Central memory CD8-positive, alpha-beta T cell (primary cell): ENCODE measurements around the gene CTNND2.
"Not testable (repeated sequence)": the region's sequence is repeated elsewhere in the genome, so short reads cannot be mapped to it uniquely, and the experiment has no call there.

Experiments
- ATAC-seq: fragments of 150-1000 bp; cut with Tn5 transposase; replicated peaks from 2 replicates; pipeline ENCODE4 v1.10.0; 2022; ENCODE audit warnings: mild to moderate bottlenecking, moderate FRiP score, moderate number of reproducible peaks; ENCODE audit not compliant: poor library complexity, severe bottlenecking; ENCODE audit errors: extremely low read depth
- DNase-seq, 2 donors: peaks; one replicate each; pipeline ENCODE4 v3.0.0; 2021; ENCODE audit warnings: low spot score in 2 of 2
- H3K27ac Mint-ChIP-seq: one replicate; pipeline ENCODE4 v1.8.0; 2022; ENCODE audit warnings: low read depth, mild to moderate bottlenecking, moderate library complexity, mixed read lengths
- H3K27me3 Mint-ChIP-seq: one replicate; pipeline ENCODE4 v1.8.0; 2022; ENCODE audit warnings: mixed read lengths
- H3K36me3 Mint-ChIP-seq: one replicate; pipeline ENCODE4 v1.8.0; 2022; ENCODE audit warnings: mild to moderate bottlenecking, moderate library complexity, mixed read lengths; ENCODE audit not compliant: insufficient read depth
- H3K4me1 Mint-ChIP-seq: one replicate; pipeline ENCODE4 v1.8.0; 2022; ENCODE audit warnings: mixed read lengths
- H3K4me3 Mint-ChIP-seq: one replicate; pipeline ENCODE4 v1.8.0; 2022; ENCODE audit warnings: mild to moderate bottlenecking, moderate library complexity, mixed read lengths
- H3K9me3 Mint-ChIP-seq: one replicate; pipeline ENCODE4 v1.8.0; 2022; ENCODE audit warnings: mixed read lengths

The CTNND2 gene

GRCh38 chr5:11076945-11077613 lies 827.2 kb downstream of the CTNND2 start:
- DNase-seq = no peak
- H3K36me3 Mint-ChIP-seq = peaks cover 2% of the 10 kb centered on the region

GRCh38 chr5:11075035-11075805 lies 829.0 kb downstream of the CTNND2 start:
- H3K27me3 Mint-ChIP-seq = peaks cover 11% of the 10 kb centered on the region
- no peak for DNase-seq
- no peak for ATAC-seq
- H3K27ac Mint-ChIP-seq = no peak overlapping the region
- H3K4me1 Mint-ChIP-seq = no peaks in the 10 kb centered on the region
- H3K9me3 Mint-ChIP-seq = peaks cover 7% of the 10 kb centered on the region
- H3K4me3 Mint-ChIP-seq = no peak overlapping the region
- peaks cover 2% of the 10 kb centered on the region for H3K36me3 Mint-ChIP-seq

More at GRCh38 chr5:11076945-11077613, 827.2 kb downstream of the CTNND2 start:
- H3K27ac Mint-ChIP-seq = no peak overlapping the region
- no peaks in the 10 kb centered on the region for H3K4me1 Mint-ChIP-seq
- no peaks in the 10 kb centered on the region for H3K9me3 Mint-ChIP-seq
- H3K4me3 Mint-ChIP-seq = no peak overlapping the region
- no peak for ATAC-seq
- peaks cover 11% of the 10 kb centered on the region for H3K27me3 Mint-ChIP-seq

- Mint-ChIP-seq H3K36me3 (peaks cover 2% of the 10 kb centered on the region), H3K4me1 (no peaks in the 10 kb centered on the region), H3K27me3 (peaks cover 10% of the 10 kb centered on the region), H3K9me3 (peaks cover 17% of the 10 kb centered on the region), H3K27ac (no peak overlapping the region), H3K4me3 (no peak overlapping the region)
- DNase-seq = no peak
- no peak for ATAC-seq
Observed at GRCh38 chr5:11072568-11072967, 831.7 kb downstream of the CTNND2 start.

GRCh38 chr5:11072076-11072475 lies 832.2 kb downstream of the CTNND2 start:
- peaks cover 2% of the 10 kb centered on the region for H3K36me3 Mint-ChIP-seq
- no peak overlapping the region for H3K4me3 Mint-ChIP-seq
- DNase-seq (no peak), ATAC-seq (no peak)
- H3K27ac Mint-ChIP-seq = no peak overlapping the region
- H3K27me3 Mint-ChIP-seq = peaks cover 5% of the 10 kb centered on the region
- H3K9me3 Mint-ChIP-seq = peaks cover 17% of the 10 kb centered on the region
- no peaks in the 10 kb centered on the region for H3K4me1 Mint-ChIP-seq

GRCh38 chr5:11069041-11069440 lies 835.2 kb downstream of the CTNND2 start:
- H3K9me3 Mint-ChIP-seq = peaks cover 17% of the 10 kb centered on the region
- peaks cover 3% of the 10 kb centered on the region for H3K36me3 Mint-ChIP-seq
- H3K27me3 Mint-ChIP-seq = no peaks in the 10 kb centered on the region
- no peak for ATAC-seq
- no peak overlapping the region for H3K4me3 Mint-ChIP-seq
- no peak overlapping the region for H3K27ac Mint-ChIP-seq
- no peak for DNase-seq
- H3K4me1 Mint-ChIP-seq = no peaks in the 10 kb centered on the region

- H3K36me3 Mint-ChIP-seq = not testable (repeated sequence)
Observed at GRCh38 chr5:11065723-11066122, 838.5 kb downstream of the CTNND2 start.

GRCh38 chr5:11064763-11065450 lies 839.3 kb downstream of the CTNND2 start:
- no peak overlapping the region for H3K27ac Mint-ChIP-seq
- DNase-seq (no peak), ATAC-seq (no peak)
- no peaks in the 10 kb centered on the region for H3K4me1 Mint-ChIP-seq
- H3K27me3 Mint-ChIP-seq = peaks cover 11% of the 10 kb centered on the region
- H3K36me3 Mint-ChIP-seq = peaks cover 3% of the 10 kb centered on the region
- no peak overlapping the region for H3K4me3 Mint-ChIP-seq
- H3K9me3 Mint-ChIP-seq = peaks cover 9% of the 10 kb centered on the region

More at GRCh38 chr5:11065723-11066122, 838.5 kb downstream of the CTNND2 start:
- H3K27ac Mint-ChIP-seq, H3K4me1 Mint-ChIP-seq, H3K4me3 Mint-ChIP-seq, DNase-seq, ATAC-seq: not testable (repeated sequence)
- Mint-ChIP-seq H3K9me3 (peaks cover 16% of the 10 kb centered on the region), H3K27me3 (peaks cover 11% of the 10 kb centered on the region)

GRCh38 chr5:11062397-11062796 lies 841.8 kb downstream of the CTNND2 start:
- Mint-ChIP-seq H3K9me3 (peaks cover 3% of the 10 kb centered on the region), H3K4me1 (no peaks in the 10 kb centered on the region), H3K27me3 (peaks cover 11% of the 10 kb centered on the region), H3K27ac (no peak overlapping the region), H3K4me3 (no peak overlapping the region), H3K36me3 (peaks cover 3% of the 10 kb centered on the region)
- DNase-seq = no peak
- no peak for ATAC-seq

GRCh38 chr5:11056560-11056959 lies 847.7 kb downstream of the CTNND2 start:
- Mint-ChIP-seq H3K36me3 (peaks cover 1% of the 10 kb centered on the region), H3K9me3 (peaks cover 6% of the 10 kb centered on the region), H3K4me1 (no peaks in the 10 kb centered on the region), H3K27me3 (peaks cover 7% of the 10 kb centered on the region), H3K27ac (no peak overlapping the region), H3K4me3 (no peak overlapping the region)
- DNase-seq (no peak), ATAC-seq (no peak)

- Mint-ChIP-seq H3K36me3 (no peaks in the 10 kb centered on the region), H3K4me3 (no peak overlapping the region), H3K4me1 (no peaks in the 10 kb centered on the region), H3K27me3 (no peaks in the 10 kb centered on the region), H3K27ac (no peak overlapping the region), H3K9me3 (peaks cover 6% of the 10 kb centered on the region)
- ATAC-seq (no peak), DNase-seq (no peak)
Observed at GRCh38 chr5:11054014-11054413, 850.2 kb downstream of the CTNND2 start.

GRCh38 chr5:11052871-11053270 lies 851.4 kb downstream of the CTNND2 start:
- Mint-ChIP-seq H3K27ac (no peak overlapping the region), H3K4me3 (no peak overlapping the region), H3K4me1 (no peaks in the 10 kb centered on the region), H3K27me3 (no peaks in the 10 kb centered on the region), H3K9me3 (peaks cover 6% of the 10 kb centered on the region), H3K36me3 (no peaks in the 10 kb centered on the region)
- ATAC-seq (no peak), DNase-seq (no peak)

GRCh38 chr5:11050596-11051304 lies 853.5 kb downstream of the CTNND2 start:
- ATAC-seq = no peak
- Mint-ChIP-seq H3K9me3 (no peaks in the 10 kb centered on the region), H3K36me3 (no peaks in the 10 kb centered on the region)

More at GRCh38 chr5:11050596-11051304, 853.5 kb downstream of the CTNND2 start:
- no peak for DNase-seq
- no peak overlapping the region for H3K27ac Mint-ChIP-seq
- H3K4me1 Mint-ChIP-seq = no peaks in the 10 kb centered on the region
- no peak overlapping the region for H3K4me3 Mint-ChIP-seq
- no peaks in the 10 kb centered on the region for H3K27me3 Mint-ChIP-seq
